ENCODE measurements around the gene HIVEP1. TPM values are rescaled to one million over a fixed set of nuclear protein-coding genes. Genes with fewer than 3 reads are reported as not detected.
"Not testable (repeated sequence)": the region's sequence is repeated elsewhere in the genome, so short reads cannot be mapped to it uniquely, and the experiment has no call there.

Gene HIVEP1
- total RNA-seq, 2 experiments from 2014 or later, result 43.2 to 43.8 TPM

- Mint-ChIP-seq H3K27ac (no peak overlapping the region), H3K36me3 (peaks cover 22% of the 10 kb centered on the region), H3K27me3 (no peaks in the 10 kb centered on the region), H3K4me3 (no peak overlapping the region), H3K4me1 (ENCODE audit: low read depth) (peaks cover 24% of the 10 kb centered on the region), H3K9me3 (no peaks in the 10 kb centered on the region)
- ChIA-PET POLR2A (no interaction called here), CTCF (no interaction called here)
- intact Hi-C loops (cut with micrococcal nuclease), result no loop called here
- no peak for DNase-seq
Observed at GRCh38 chr6:12105271-12105670, 93.2 kb downstream of the HIVEP1 start.

- CTCF ChIA-PET, H3K9me3 Mint-ChIP-seq: not testable (repeated sequence)
Observed at GRCh38 chr6:12108376-12108775, 96.3 kb downstream of the HIVEP1 start.

DNA sequence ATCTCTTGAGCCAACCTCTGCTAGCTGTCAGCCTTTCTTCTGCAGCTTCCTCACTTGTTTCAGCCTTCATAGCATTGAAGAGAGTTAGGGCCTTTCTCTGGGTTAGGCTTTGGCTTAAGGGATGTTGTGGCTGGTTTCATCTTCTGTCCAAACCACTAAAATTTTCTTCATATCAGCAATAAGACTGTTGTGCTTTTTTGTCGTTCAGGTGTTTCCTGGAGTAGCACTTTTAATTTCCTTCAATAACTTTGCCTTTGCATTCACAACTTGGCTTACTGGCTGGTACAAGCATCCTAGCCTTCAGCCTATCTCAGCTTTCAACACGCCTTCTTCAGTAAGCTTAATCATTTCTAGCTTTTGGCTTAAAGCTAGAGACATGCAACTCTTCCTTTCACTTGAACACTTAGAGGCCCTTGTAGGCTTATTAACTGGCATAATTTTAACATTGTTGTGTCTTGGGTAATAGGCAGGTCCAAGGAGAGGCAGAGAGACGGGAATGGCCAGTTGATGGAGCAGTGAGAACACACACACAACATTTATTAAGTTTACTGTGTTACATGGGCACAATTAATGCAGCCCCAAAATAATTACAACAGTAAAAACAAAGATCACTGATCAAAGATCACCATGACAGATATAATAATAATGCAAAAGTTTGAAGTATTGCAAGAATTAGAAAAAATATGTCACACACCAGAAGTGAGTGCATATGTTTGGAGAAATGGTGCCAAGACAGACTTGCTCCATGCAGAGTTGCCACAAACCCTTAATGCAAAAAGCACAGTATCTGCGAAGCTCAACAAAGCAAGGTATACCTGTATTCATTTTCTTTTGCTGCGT is 98.6 kb downstream of the HIVEP1 start:
- CTCF ChIA-PET, result no interaction called here
- peak overlapping the region; percentile 50 for H3K27ac Mint-ChIP-seq

More at GRCh38 chr6:12108376-12108775, 96.3 kb downstream of the HIVEP1 start:
- H3K27ac Mint-ChIP-seq; intact Hi-C loops (cut with micrococcal nuclease); H3K4me3 Mint-ChIP-seq; DNase-seq; POLR2A ChIA-PET; H3K27me3 Mint-ChIP-seq: not testable (repeated sequence)
- peaks cover 28% of the 10 kb centered on the region for H3K36me3 Mint-ChIP-seq
- peaks cover 34% of the 10 kb centered on the region for H3K4me1 Mint-ChIP-seq (ENCODE audit: low read depth)

GRCh38 chr6:12111363-12111670 is 99.2 kb downstream of the HIVEP1 start:
- Mint-ChIP-seq H3K4me3 (no peak overlapping the region), H3K27ac (peak overlapping the region; percentile 42), H3K36me3 (peaks cover 41% of the 10 kb centered on the region), H3K9me3 (peaks cover 8% of the 10 kb centered on the region), H3K27me3 (no peaks in the 10 kb centered on the region), H3K4me1 (ENCODE audit: low read depth) (peaks cover 55% of the 10 kb centered on the region)
- intact Hi-C loops (cut with micrococcal nuclease), result no loop called here
- DNase-seq, result no peak
- CTCF ChIA-PET, result no interaction called here
- POLR2A ChIA-PET, result no interaction called here

More for the DNA sequence above, 98.6 kb downstream of the HIVEP1 start:
- H3K4me1 Mint-ChIP-seq (ENCODE audit: low read depth), result peaks cover 54% of the 10 kb centered on the region
- POLR2A ChIA-PET, result no interaction called here
- no peaks in the 10 kb centered on the region for H3K27me3 Mint-ChIP-seq
- H3K4me3 Mint-ChIP-seq, result no peak overlapping the region
- intact Hi-C loops (cut with micrococcal nuclease), result no loop called here
- DNase-seq, result no peak
- peaks cover 36% of the 10 kb centered on the region for H3K36me3 Mint-ChIP-seq
- peaks cover 2% of the 10 kb centered on the region for H3K9me3 Mint-ChIP-seq

DNA sequence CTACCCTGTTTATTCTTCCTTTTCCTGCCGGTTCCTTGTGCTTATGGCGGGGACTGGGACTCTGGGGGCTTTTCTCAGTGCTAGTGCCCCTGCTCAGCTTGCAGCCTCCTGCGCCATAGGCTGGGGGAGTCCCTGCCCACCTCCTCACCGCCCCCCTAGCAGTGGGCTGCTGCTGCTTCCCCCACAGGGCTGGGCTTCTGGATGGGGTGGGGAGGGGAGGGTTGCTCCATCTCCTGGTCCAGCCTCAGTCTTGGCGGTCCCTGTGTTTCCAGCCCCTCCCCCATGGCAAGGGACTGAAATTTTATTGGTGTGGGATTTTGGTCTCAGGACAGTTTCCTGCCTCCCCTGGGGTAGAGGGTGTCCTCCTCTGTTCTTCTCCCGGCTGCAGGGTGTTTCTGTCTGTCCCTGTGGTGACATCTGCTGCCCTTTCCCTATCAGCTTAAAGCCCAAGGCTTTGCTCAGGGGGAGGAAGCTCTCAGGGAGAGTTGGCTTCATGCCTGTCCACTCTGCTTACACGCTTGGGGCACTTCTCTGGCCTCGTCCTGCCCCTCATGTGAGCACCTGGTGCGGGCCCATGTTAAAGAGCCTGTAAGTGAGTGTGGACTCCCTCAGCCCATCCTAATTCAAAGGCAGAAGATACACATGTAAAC is 100.6 kb downstream of the HIVEP1 start:
- ChIA-PET CTCF (no interaction called here), POLR2A (no interaction called here)
- Mint-ChIP-seq H3K9me3 (peaks cover 16% of the 10 kb centered on the region), H3K27ac (no peak overlapping the region), H3K4me1 (ENCODE audit: low read depth) (peaks cover 57% of the 10 kb centered on the region), H3K36me3 (peaks cover 46% of the 10 kb centered on the region), H3K27me3 (no peaks in the 10 kb centered on the region), H3K4me3 (no peak overlapping the region)
- DNase-seq, result no peak
- intact Hi-C loops (cut with micrococcal nuclease), result no loop called here

DNA sequence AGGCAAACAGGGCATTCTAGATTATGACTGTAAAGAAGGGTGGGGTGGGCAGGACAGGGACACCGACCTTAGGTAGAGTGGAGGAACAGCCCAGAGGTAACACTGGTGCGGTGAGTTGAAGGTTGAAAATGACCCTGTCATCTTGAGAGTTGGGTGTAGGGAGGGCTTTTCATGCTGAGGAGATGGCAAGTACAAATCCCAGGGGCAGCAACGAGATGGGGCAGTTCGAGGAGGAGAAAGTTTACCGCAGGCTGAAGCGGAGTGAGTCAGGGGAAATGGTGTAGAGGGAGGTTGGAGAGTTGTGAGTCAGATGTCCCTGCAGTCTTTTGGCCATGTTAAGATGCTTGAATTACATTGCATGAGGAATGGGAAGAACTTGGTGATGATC is 101.1 kb downstream of the HIVEP1 start:
- Mint-ChIP-seq H3K4me3 (no peak overlapping the region), H3K27me3 (no peaks in the 10 kb centered on the region), H3K9me3 (peaks cover 16% of the 10 kb centered on the region), H3K36me3 (peaks cover 41% of the 10 kb centered on the region), H3K27ac (peak overlapping the region; percentile 26), H3K4me1 (ENCODE audit: low read depth) (peaks cover 59% of the 10 kb centered on the region)
- CTCF ChIA-PET, result no interaction called here
- DNase-seq, result peak; percentile 60
- intact Hi-C loops (cut with micrococcal nuclease), result no loop called here
- POLR2A ChIA-PET, result no interaction called here

- peak overlapping the region; percentile 42 for H3K27ac Mint-ChIP-seq
- ChIA-PET CTCF (no interaction called here), POLR2A (no interaction called here)
- peaks cover 42% of the 10 kb centered on the region for H3K36me3 Mint-ChIP-seq
- peaks cover 67% of the 10 kb centered on the region for H3K4me1 Mint-ChIP-seq (ENCODE audit: low read depth)
- H3K27me3 Mint-ChIP-seq, result no peaks in the 10 kb centered on the region
- intact Hi-C loops (cut with micrococcal nuclease), result loop anchor here (2.0 kb wide), 1 partner anchor 13 kb away; no protein-coding TSS in a partner anchor
- peaks cover 16% of the 10 kb centered on the region for H3K9me3 Mint-ChIP-seq
- no peak for DNase-seq
- no peak overlapping the region for H3K4me3 Mint-ChIP-seq
Observed at GRCh38 chr6:12114055-12114503, 102.0 kb downstream of the HIVEP1 start.

DNA sequence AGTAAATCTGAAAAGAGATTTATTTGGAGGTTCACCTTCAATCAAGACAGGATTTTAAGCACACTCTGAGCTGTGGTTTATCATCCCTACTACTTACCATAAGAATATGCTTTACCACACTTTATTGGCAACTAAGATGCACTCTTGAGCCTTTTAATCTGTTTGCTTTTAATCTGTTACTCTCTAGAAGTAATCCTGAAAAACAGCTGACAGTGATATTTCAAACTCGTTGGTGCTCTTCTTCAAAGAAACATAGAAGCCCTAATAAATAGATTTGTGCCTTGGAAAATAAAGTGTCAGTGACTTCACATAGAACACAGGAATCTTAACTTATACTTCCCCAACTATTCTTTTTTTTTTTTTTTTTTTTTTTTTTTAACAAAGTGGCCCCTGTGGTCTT is 102.9 kb downstream of the HIVEP1 start:
- Mint-ChIP-seq H3K36me3 (peaks cover 42% of the 10 kb centered on the region), H3K4me3 (no peak overlapping the region), H3K4me1 (ENCODE audit: low read depth) (peaks cover 67% of the 10 kb centered on the region), H3K27ac (no peak overlapping the region), H3K9me3 (peaks cover 16% of the 10 kb centered on the region), H3K27me3 (no peaks in the 10 kb centered on the region)
- ChIA-PET CTCF (no interaction called here), POLR2A (no interaction called here)
- intact Hi-C loops (cut with micrococcal nuclease), result loop anchor here (2.0 to 5.0 kb wide), 2 partner anchors 14 to 117 kb away; no protein-coding TSS in a partner anchor
- DNase-seq, result no peak

GRCh38 chr6:12115492-12115891 is 103.4 kb downstream of the HIVEP1 start:
- intact Hi-C loops (cut with micrococcal nuclease), result loop anchor here (2.0 to 5.0 kb wide), 2 partner anchors 15 to 117 kb away; no protein-coding TSS in a partner anchor
- ChIA-PET CTCF (no interaction called here), POLR2A (no interaction called here)
- Mint-ChIP-seq H3K27ac (no peak overlapping the region), H3K4me1 (ENCODE audit: low read depth) (peaks cover 67% of the 10 kb centered on the region), H3K9me3 (peaks cover 16% of the 10 kb centered on the region), H3K36me3 (peaks cover 45% of the 10 kb centered on the region), H3K27me3 (no peaks in the 10 kb centered on the region), H3K4me3 (no peak overlapping the region)
- no peak for DNase-seq

GRCh38 chr6:12116264-12116800 is 104.2 kb downstream of the HIVEP1 start:
- Mint-ChIP-seq H3K9me3 (peaks cover 16% of the 10 kb centered on the region), H3K4me3 (no peak overlapping the region), H3K27me3 (no peaks in the 10 kb centered on the region), H3K36me3 (peaks cover 48% of the 10 kb centered on the region), H3K4me1 (ENCODE audit: low read depth) (peaks cover 61% of the 10 kb centered on the region), H3K27ac (no peak overlapping the region)
- ChIA-PET CTCF (no interaction called here), POLR2A (no interaction called here)
- intact Hi-C loops (cut with micrococcal nuclease), result loop anchor here (5.0 kb wide), 1 partner anchor 116 kb away; no protein-coding TSS in a partner anchor
- no peak for DNase-seq

DNA sequence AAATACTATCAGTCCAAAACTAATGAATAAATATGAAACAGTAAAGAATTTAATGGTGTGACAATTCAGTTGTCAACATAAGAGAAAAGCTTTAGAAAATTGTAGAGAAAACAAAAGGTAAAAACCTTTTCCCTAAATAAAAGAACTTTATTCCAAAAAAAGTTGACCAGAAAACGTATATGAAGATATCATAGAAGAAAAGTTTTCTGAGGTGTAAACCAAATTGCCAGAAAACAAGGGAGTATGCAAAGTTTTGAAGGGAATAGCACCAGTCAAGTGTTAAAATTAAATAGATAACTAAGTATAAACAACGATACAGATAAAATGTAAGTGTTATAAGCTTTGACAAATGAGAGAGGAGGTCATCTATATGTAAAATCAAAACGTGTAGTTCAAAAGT is 104.9 kb downstream of the HIVEP1 start:
- H3K4me1 Mint-ChIP-seq (ENCODE audit: low read depth), result peaks cover 59% of the 10 kb centered on the region
- H3K27me3 Mint-ChIP-seq, result no peaks in the 10 kb centered on the region
- H3K9me3 Mint-ChIP-seq, result peaks cover 16% of the 10 kb centered on the region
- no peak overlapping the region for H3K27ac Mint-ChIP-seq
- ChIA-PET CTCF (interaction anchor here (1.2 kb wide), 1 partner anchor 19 kb away, joined by 3 read pairs; no protein-coding TSS in a partner anchor), POLR2A (no interaction called here)
- intact Hi-C loops (cut with micrococcal nuclease), result loop anchor here (5.0 kb wide), 1 partner anchor 115 kb away; no protein-coding TSS in a partner anchor
- H3K4me3 Mint-ChIP-seq, result no peak overlapping the region
- H3K36me3 Mint-ChIP-seq, result peaks cover 54% of the 10 kb centered on the region
- DNase-seq, result no peak

GRCh38 chr6:12118607-12119006 is 106.5 kb downstream of the HIVEP1 start:
- ChIA-PET CTCF (no interaction called here), POLR2A (no interaction called here)
- Mint-ChIP-seq H3K27me3 (no peaks in the 10 kb centered on the region), H3K4me3 (no peak overlapping the region), H3K27ac (peak overlapping the region; percentile 85), H3K36me3 (peaks cover 58% of the 10 kb centered on the region), H3K9me3 (peaks cover 16% of the 10 kb centered on the region), H3K4me1 (ENCODE audit: low read depth) (peaks cover 49% of the 10 kb centered on the region)
- intact Hi-C loops (cut with micrococcal nuclease), result loop anchor here (1.0 to 5.0 kb wide), 4 partner anchors 54 to 406 kb away; no protein-coding TSS in a partner anchor
- DNase-seq, result no peak
